ENCODE results near the gene RAB3IP.
"Not testable (repeated sequence)": the region's sequence is repeated elsewhere in the genome, so short reads cannot be mapped to it uniquely, and the experiment has no call there.

The RAB3IP gene

DNA sequence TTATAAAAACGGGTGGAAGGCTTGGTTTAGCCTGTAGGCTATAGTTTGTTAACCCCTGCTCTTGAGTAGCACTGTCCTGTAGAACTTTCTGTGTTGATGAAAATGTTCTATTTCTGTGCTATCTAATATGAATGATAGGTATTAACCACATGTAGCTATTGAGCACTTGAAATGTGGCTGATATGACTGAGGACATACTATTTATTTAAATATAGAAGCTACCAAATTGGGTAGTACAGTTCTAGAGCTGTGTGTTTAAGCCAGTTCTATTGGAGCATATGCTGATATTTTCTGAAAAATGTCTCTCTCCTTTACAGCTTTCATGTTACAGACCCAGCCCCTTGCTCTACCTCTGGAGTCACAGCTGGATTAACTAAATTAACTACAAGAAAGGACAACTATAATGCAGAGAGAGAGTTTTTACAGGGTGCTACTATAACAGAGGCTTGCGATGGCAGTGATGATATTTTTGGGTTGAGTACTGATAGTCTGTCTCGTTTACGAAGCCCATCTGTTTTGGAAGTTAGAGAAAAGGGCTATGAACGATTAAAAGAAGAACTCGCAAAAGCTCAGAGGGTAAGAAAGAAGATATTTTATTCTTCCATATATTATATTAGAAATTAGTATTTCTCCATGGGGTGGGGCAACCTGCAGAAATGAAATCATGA, 17.6 kb downstream of the RAB3IP start:
- DNase-seq (ENCODE audit: low spot score), result no peak

DNA sequence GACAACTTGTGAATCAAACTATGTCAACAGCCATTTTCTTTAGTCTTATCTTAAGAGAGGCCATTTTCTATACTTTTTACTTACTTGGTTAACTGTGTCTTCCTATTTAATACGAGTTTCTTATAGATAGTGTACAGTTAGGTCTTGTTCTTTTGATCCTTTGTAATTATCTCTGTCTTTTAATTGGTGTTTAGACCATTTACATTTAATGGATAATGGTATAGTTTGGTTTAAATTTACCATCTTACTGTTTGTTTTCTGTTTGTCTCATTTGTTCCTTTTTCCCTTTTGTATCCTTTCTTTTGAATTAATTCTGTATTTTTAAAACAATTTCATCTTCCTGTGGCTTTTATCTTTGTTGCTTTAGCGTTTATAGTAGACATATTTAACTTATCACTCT, 19.4 kb downstream of the RAB3IP start:
- DNase-seq (ENCODE audit: low spot score), result no peak

DNA sequence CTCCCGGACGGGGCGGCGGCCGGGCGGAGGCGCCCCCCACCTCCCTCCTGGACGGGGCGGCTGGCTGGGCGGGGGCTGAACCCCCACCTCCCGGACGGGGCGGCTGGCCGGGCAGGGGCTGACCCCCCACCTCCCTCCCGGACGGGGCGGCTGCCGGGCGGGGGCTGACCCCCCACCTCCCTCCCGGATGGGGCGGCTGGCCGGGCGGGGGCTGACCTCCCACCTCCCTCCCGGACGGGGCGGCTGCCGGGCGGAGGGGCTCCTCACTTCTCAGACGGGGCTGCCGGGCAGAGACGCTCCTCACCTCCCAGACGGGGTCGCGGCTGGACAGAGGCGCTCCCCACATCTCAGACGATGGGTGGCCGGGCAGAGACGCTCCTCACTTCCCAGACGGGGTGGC, 20.9 kb downstream of the RAB3IP start:
- not testable (repeated sequence) for DNase-seq (ENCODE audit: low spot score)

DNA sequence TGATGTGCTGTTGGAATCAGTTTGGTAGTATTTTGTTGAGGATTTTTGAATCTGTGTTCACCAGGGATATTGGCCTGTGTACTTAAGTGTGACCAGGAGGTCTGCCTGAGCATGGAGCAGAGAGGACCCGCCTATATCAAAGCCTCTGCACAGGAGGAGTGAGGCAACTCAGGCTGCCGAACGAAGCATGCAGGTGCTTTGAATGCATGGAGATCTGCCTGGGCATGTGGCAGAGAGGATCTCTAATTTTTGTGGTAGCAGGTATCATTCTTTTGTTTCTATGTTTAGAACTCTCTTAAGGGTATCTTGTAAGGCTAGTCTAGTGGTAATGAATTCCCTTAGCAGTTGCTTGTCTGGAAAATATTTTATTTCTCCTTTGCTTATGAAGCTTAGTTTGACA, 26.9 kb downstream of the RAB3IP start:
- no peak for DNase-seq (ENCODE audit: low spot score)

DNA sequence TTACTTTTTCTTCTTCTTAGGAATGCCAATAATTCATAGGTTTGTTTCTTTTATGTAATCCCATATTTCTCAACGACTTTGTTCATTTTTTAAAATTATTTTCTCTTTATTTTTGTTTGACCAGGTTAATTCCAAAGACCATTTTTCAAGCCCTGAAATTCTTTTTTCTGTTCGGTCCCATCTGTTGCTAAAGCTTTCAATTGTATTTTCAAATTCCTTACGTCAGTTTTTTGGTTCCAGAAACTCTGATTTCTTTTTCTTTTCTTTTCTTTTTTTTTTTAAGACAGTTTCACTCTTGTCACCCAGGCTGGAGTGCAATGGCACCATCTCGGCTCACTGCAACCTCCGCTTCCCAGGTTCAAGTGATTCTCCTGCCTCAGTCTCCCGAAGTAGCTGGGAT, 27.6 kb downstream of the RAB3IP start:
- DNase-seq (ENCODE audit: low spot score), result no peak

DNA sequence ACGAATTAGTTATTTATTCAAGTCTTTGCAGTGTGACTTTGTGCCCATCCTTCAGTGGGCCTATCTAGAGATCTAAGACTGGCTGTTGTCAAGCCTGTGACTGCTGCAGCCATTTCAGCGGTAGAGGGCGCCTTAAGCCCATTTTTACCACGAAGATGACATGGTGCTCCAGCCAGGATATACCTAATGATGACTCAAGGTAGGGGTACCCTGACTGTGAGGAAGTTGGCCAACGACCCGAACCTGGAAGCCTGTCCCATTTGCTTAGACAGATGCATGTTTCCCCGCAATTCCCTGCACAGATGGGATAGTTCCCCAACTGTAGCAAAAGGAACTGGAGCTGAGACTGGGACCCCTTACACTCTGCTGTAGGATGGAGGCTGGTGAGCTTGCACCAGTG, 41.3 kb downstream of the RAB3IP start:
- no peak for DNase-seq (ENCODE audit: low spot score)

DNA sequence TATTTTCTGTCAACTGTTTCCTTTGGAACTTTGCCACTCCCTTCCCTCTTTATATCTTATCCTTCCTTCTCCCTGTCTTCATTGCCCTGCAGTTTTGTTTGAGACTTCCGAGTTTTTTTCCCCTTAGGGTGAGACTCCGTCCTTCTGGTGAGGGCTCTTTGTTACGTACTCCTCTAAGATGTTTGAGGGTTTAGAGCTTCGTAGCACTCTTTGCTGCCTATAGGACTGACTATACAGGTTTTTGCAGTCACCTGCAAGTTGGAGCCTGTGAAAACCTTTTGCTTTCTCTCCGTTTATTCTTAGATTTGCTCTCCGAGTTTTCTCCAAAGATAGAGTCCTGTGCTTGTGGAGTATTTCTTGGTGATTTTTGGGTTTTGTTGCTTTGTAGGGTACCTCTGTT, 44.7 kb downstream of the RAB3IP start:
- DNase-seq (ENCODE audit: low spot score), result no peak

DNA sequence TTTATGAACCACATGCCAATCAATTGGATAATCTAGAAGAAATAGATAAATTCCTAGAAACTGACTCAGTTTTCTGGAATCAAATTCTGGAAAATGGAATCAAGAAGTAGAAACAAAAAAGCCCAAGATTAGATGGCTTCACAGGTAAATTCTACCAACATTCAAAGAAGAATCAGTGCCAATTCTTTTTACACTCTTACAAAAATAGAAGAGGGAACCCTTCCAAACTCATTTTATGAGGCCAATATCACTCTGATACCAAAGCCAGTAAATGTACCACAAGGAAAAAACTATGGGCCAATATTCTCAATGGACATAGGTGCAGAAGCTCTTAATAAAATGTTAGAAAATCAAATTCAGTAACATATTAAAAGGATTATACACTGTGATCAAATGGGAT, 50.7 kb downstream of the RAB3IP start:
- no peak for DNase-seq (ENCODE audit: low spot score)

DNA sequence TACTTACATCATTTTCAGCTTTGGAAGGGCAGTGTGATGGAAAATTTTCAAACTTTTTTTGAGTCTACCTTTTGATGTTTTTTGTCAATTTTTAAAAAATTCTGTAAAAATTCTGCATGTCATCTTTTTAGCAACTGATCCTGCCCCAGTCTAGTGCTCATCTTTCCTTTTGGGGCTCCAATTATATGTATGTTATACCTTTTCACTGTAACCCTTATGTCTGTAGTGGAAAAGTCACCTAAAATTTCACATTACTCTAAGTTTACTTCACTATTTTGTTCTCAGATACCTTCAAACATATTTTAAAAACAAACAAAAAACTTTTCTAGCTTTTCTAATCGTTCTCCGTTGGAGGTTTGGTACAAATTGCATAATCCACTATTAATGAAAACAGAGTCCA, 53.9 kb downstream of the RAB3IP start:
- no peak for DNase-seq (ENCODE audit: low spot score)

DNA sequence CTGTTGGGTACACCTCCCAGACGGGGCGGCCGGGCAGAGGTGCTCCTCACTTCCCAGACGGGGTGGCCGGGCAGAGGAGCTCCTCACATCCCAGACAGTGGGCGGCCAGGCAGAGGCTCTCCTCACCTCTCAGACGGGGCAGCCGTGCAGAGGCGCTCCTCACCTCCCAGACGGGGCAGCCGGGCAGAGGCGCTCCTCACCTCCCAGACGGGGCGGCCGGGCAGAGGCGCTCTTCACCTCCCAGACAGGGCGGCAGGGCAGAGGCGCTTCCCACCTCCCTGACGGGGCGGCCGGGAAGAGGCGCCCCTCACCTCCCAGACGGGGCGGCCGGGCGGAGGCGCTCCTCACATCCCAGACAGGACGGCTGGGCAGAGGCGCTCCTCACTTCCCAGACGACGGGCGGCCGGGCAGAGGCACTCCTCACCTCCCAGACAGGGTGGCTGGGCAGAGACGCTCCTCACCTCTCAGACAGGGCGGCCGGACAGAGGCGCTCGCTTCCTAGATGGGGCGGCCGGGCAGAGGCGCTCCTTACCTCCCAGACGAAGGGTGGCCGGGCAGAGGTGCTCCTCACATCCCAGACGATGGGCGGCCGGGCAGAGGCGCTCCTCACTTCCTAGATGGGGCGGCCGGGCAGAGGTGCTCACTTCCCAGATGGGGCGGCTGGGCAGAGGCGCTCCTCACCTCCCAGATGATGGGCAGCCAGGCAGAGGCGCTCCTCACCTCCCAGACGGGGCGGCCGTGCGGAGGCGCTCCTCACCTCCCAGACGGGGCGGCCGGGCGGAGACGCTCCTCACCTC, 68.6 kb downstream of the RAB3IP start:
- not testable (repeated sequence) for DNase-seq (ENCODE audit: low spot score)

DNA sequence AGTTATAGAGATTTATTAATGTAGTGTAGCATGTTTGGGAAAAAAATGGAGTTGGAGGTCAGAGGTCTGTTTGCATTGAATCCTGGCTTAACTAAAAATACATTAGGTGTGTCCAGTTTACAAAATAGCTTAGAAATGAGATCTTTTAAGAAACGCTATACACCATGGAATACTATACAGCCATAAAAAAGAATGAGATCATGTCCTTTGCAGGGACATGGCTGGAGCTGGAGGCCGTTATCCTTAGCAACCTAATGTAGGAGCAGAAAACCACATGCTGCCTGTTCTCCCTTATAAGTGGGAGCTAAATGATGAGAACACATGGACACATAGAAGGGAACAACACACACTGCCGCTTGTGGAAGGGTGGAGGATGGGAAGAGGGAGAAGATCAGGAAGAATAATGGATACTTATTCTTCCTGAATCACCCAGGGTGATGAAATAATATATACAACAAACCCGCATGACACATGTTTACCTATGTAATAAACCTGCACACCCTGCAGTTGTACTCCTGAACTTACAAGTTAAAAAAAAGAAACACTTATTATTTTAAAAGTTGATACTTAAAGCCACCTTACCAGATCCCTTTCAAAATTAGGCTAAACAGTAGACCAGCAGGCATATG, 72.3 kb downstream of the RAB3IP start:
- no peak for DNase-seq (ENCODE audit: low spot score)

DNA sequence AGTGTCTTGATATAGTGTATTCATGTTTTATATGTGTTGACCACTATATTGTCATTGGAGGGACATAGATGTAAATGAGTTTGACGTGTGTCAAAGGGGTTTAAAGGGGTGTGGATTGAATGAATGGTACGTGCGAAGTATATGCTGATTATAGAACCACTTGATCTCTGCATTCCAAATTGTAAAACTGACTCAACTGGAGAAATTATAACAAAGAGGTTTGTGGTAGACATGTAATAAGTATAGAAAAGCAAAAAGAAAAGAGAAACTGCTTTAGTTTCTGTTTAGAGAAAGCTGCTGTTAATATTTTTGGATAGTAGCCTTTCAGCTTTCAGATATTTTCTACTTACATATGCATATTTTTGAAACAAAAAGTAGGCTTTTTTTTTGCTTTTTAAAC, 77.4 kb downstream of the RAB3IP start:
- DNase-seq (ENCODE audit: low spot score), result no peak

DNA sequence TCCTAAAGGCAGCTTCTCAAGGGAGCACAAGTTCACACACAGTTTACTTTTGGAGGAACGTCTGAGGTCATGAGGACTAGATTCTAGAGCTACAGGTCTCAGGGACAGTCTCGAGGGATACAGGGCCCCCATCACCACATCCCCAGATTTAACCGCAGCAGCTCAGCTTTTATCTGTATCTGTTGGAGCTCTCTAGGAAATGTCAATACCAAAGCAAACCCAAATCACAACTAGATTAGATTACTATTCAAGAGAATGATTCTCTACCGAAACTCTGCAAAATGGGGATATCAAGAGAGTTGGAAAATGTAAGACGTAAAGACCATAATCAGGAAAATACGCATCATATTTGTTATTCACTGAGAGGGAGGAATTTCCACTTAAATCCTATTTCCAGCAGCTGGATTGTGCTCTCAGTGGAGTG, 82.4 kb downstream of the RAB3IP start:
- no peak for DNase-seq (ENCODE audit: low spot score)

DNA sequence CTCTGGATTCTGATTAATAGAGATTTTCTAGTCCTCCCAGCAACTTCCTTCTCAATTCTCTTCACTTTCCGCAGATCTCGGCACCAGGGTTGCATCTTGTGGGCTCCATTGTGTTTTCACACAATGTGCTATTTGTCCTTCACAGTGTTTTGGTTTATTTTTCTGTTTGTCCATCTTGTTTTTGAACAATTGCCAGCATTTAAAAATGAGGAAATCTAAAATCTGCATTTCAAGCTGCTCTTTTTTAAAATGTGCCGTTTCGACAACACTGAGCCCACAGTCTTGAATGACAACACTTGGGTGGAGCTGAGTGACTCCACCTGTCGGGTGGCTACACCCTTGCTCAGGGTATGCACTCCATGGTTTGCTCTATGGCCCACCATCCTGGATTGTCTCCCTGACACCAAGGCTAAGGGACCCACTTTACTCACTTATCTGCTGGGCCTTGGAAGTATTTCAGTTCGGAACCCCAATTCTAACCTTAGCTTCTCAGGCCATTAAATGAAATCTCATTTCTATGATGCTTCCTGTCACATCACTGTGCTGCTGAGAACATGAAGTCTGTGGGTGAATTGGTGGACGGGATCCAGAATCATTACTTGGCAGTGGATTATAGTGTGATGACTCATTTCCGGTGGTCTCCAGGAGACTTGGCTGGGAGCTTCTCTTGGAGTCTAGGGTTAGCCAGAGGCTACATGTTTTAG, 82.9 kb downstream of the RAB3IP start:
- no peak for DNase-seq (ENCODE audit: low spot score)

DNA sequence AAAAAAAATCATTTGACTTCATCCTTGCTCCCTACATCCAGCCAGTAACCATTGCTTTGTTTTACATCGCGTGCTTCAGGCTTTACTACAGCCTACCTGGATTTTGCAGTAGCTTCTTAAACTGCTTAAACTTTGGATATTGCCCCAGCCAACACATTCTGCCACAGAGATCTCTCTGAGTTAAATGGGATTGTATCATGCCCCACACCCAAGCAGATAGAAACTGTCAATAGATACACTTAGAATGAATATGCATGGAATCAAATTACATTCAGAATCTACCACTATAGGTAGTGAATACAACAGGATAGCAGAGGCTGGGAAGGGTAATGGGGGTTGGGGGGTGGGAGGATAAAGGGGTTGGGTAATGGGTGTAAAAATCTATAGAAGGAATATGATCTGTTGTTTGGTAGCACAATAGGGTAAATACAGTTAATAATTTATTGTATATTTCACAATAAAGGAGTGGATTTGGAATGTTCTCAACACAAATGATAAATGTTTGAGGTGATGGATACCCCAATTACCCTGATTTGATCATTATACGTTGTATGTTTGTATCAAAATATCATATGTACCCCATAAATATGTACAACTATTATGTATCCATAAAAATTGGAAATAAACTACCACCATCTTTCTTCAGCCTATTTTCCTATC, 83.7 kb downstream of the RAB3IP start:
- DNase-seq (ENCODE audit: low spot score), result no peak

DNA sequence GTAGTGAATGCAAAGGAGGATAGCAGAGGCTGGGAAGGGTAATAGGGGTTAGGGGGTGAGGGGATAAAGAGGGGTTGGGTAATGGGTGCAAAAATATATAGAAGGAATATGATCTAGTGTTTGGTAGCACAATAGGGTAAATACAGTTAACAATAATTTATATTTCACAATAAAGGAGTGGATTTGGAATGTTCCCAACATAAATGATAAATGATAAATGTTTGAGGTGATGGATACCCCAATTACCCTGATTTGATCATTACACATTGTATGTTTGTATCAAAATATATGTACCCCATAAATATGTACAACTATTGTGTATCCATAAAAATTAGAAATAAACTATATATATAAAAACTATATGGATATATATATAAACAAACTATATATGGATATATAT, 85.4 kb downstream of the RAB3IP start:
- DNase-seq (ENCODE audit: low spot score), result no peak

DNA sequence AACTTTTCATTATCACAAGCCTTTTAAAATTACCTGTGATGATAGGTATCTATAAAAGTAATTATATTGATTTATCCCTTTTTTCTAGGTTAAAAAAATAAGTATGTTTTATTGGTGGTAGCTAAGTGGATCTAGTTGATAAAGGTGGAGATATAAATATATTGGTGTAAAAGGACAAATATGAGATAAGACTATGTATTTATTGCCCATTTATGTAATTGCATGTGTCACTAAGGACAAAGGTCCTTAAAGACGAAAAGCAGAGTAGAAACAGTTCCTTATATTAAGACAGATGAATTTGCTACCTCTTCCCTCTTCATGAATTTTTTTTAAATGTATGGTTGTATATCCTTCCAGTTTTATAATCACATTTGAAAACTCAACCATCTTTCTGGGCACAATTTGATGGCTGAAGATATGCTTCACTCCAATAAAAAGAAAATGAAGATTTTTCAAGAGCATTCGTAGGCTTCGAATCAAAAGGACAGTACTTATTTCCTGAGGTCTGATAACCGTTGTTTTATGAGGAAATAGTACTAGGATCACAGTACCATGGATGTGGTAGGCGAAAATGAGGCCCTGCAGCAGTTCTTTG, 86.4 kb downstream of the RAB3IP start, which contains the start of gene MYRFL:
Gene MYRFL, plus strand, starts transcription at position 262 of the 595 bp plus-strand sequence. Its CDS starts 291 bp downstream, at position 553.
- DNase-seq (ENCODE audit: low spot score), result no peak

DNA sequence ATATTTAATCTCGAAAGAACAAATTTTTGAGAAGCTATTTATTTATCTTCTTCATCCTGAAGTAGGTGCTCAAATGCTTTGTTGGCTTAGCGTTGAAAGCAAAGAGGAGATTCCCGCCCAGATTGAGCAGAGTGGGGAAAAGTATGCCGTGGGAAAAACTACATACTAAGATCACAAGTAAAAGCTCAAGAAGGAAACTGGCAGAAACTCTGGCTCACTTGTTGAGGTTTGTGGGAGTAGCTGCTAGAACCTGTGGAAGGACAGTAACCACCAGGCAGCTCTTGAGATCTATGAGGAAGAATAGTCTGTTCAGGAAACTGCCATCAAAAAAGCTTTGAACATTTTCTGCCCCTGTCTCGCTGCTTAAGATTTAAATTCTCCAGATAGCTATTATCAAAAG, 90.2 kb downstream of the RAB3IP start:
- no peak for DNase-seq (ENCODE audit: low spot score)

DNA sequence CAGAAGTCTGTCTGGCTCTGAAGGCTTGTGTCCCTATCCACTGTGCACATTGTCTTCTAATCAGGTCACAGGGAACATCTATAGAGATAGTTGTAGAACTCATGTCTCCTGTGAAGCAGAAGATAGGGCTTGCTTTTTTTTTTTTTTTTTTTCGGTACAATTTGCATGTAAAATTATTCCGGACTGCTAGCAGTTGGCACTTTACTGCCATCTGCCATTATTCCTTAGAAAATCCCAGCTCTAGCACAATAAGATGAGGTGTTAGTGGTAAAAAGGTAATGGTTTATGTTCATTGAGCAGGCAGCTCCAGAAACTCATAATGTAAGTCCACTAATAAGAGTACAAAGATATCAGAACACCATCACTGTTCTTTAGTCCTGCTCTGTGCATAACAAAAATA, 95.0 kb downstream of the RAB3IP start:
- DNase-seq (ENCODE audit: low spot score), result no peak

DNA sequence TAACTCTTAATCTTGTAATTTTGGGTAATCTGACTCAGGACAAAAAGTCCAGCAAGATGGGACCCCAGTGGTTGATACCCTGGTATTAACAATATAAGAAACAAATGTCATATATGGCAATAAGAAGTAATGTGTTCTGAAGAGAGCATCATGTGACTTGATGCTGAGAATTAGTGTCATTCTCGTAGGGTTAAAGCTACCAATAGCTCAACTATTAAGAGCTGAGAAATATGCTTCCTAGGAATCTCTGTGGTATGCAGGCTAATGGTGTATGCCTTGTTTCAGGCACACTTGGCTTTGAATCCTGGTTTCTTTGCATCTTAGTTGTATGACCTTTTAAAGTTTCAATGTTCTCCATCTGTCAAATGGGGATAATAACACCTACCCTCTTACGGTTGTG, 95.5 kb downstream of the RAB3IP start:
- no peak for DNase-seq (ENCODE audit: low spot score)

DNA sequence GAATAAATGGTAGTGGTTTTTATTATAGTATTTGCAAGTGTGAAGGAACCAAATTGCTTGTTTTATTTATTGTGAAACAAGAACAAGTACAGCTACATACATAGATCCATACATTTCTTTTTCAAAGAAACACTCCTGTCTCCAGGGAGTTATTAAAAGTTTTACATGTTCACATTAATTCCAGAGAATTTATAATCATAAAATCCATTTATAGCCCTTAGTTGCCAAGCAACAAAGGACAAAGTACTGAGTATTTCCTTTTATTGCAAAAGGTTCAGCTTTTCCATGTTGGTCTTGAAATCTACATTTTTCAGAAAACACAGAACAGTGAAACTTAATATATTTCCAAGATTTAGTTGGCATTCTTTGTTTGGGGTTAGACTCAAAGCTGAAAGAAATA, 95.9 kb downstream of the RAB3IP start:
- no peak for DNase-seq (ENCODE audit: low spot score)

DNA sequence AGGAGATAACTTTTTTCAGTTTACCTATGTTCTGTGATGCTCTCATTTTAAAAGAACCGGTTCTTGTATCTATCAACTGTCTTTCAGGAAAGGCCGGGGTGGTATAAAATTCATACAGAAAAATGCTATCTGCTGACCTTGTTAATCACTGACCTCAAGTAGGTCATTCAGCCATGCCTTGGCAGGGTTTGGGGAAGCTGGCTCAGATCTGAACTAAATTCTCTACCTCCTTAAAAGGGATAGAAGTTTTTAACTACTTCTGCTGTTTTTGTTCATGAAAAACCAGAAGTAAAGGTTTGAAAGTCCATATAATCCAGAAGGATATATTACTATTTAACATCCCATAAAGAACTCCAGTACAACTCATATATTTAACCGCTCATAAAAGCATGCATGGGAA, 96.4 kb downstream of the RAB3IP start:
- DNase-seq (ENCODE audit: low spot score), result no peak
